Muscle of back (tissue), 13 donors: ENCODE measurements around the gene ADCY4. TPM values are rescaled to one million over a fixed set of nuclear protein-coding genes. Genes with fewer than 3 reads are reported as not detected.
"Not testable (repeated sequence)": the region's sequence is repeated elsewhere in the genome, so short reads cannot be mapped to it uniquely, and the experiment has no call there.

Experiments used
- DNase-seq, 3 donors: peaks; one replicate each; pipeline versions ENCODE4 v3.0.0 to v3.0.0-alpha.2; 2013
- long read RNA-seq, 9 donors: transcript quantifications; one replicate each; lab custom pipeline, GENCODE V29; 2026
- polyA plus RNA-seq, 10 donors: library from polyadenylated mRNA; unstranded; fragments of 120-200 nt; gene quantifications; one replicate each; pipeline ENCODE4 v1.2.1, GENCODE V29; 2013; ENCODE audit not compliant: insufficient read length in 10 of 10

The ADCY4 gene
- 10 to 100 TPM in 6 of 10 donors, 1 to 10 TPM in 4; 8.5 to 23.7 (median 14.3) TPM for polyA plus RNA-seq
- long read RNA-seq, donor 1, partial matches to known transcripts = 0 of 2 reads
- long read RNA-seq, donor 1, other reads (novel, unspliced or antisense) = 0 of 2 reads
- long read RNA-seq, donor 2, partial matches to known transcripts = 0 of 3 reads
- long read RNA-seq, donor 2, other reads (novel, unspliced or antisense) = 0 of 3 reads
- long read RNA-seq, donor 3 = 0 reads
- long read RNA-seq, donor 4, partial matches to known transcripts = 0 of 2 reads
- long read RNA-seq, donor 4, other reads (novel, unspliced or antisense) = 0 of 2 reads
- long read RNA-seq, donor 5, partial matches to known transcripts = 0 of 3 reads
- long read RNA-seq, donor 5, other reads (novel, unspliced or antisense) = 0 of 3 reads
- long read RNA-seq, donor 6, partial matches to known transcripts = 0 of 1 reads
- long read RNA-seq, donor 6, other reads (novel, unspliced or antisense) = 0 of 1 reads
- long read RNA-seq, donor 7 = 0 reads
- long read RNA-seq, donor 8, partial matches to known transcripts = 0 of 3 reads
- long read RNA-seq, donor 8, other reads (novel, unspliced or antisense) = 0 of 3 reads
- long read RNA-seq, donor 9, partial matches to known transcripts = 0 of 1 reads
- long read RNA-seq, donor 9, other reads (novel, unspliced or antisense) = 0 of 1 reads

- DNase-seq = peak in 1 of 3 donors; percentile 48
These were observed at the start of gene ADCY4 for GRCh38 chr14:24334431-24335291. Gene ADCY4 (minus strand): TSS chr14:24335071. CDS start chr14:24334652, 419 bp downstream.

GRCh38 chr14:24384169-24384568 lies 49.3 kb upstream of the ADCY4 start:
- no peak for DNase-seq

GRCh38 chr14:24382064-24382371 lies 47.1 kb upstream of the ADCY4 start:
- no peak for DNase-seq

GRCh38 chr14:24381363-24382063 lies 46.6 kb upstream of the ADCY4 start:
- no peak for DNase-seq

GRCh38 chr14:24379907-24380730 lies 45.2 kb upstream of the ADCY4 start:
- DNase-seq = no peak

GRCh38 chr14:24378981-24379906 lies 44.4 kb upstream of the ADCY4 start:
- no peak for DNase-seq

GRCh38 chr14:24378327-24378726 lies 43.5 kb upstream of the ADCY4 start:
- no peak for DNase-seq

- DNase-seq = no peak
These were observed 42.8 kb upstream of the ADCY4 start for GRCh38 chr14:24377657-24378056.

GRCh38 chr14:24377126-24377525 lies 42.3 kb upstream of the ADCY4 start:
- no peak for DNase-seq

GRCh38 chr14:24376448-24377070 lies 41.7 kb upstream of the ADCY4 start:
- no peak for DNase-seq

- no peak for DNase-seq
These were observed 38.0 kb upstream of the ADCY4 start for GRCh38 chr14:24372701-24373416.

GRCh38 chr14:24371605-24372004 lies 36.7 kb upstream of the ADCY4 start:
- DNase-seq = not testable (repeated sequence)

GRCh38 chr14:24370748-24371147 lies 35.9 kb upstream of the ADCY4 start:
- DNase-seq = no peak

- no peak for DNase-seq
These were observed 35.2 kb upstream of the ADCY4 start for GRCh38 chr14:24369907-24370687.

GRCh38 chr14:24369463-24369862 lies 34.6 kb upstream of the ADCY4 start:
- DNase-seq = no peak

GRCh38 chr14:24368562-24369252 lies 33.8 kb upstream of the ADCY4 start:
- peak; percentile 77 to 92 (median 83) for DNase-seq

- DNase-seq = no peak
These were observed 33.3 kb upstream of the ADCY4 start for GRCh38 chr14:24368212-24368561.
